ENCODE results near the gene TFDP3. TPM values are rescaled to one million over a fixed set of nuclear protein-coding genes. Genes with fewer than 3 reads are reported as not detected.

TFDP3 gene, protein sequence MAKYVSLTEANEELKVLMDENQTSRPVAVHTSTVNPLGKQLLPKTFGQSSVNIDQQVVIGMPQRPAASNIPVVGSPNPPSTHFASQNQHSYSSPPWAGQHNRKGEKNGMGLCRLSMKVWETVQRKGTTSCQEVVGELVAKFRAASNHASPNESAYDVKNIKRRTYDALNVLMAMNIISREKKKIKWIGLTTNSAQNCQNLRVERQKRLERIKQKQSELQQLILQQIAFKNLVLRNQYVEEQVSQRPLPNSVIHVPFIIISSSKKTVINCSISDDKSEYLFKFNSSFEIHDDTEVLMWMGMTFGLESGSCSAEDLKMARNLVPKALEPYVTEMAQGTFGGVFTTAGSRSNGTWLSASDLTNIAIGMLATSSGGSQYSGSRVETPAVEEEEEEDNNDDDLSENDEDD
- total RNA-seq (not detected), polyA plus RNA-seq (not detected)

DNA sequence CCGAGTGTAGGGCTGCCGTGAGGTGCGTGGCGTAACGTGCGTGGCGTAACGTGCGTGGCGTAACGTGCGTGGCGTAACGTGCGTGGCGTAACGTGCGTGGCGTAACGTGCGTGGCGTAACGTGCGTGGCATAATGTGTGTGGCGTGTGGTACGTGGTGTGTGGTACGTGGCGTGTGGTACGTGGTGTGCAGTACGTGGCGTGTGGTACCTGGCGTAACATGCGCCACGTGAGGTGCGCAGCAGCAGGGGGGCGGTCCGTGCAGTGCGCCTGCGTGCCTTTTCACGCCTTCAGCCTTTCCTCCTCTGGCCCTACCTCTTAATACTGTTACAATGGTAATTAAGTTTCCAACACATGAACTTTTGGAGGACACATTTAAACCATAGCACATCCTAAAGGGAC lies at the start of gene TFDP3:
Gene TFDP3 (minus strand): TSS at position 26 of the 400 bp plus-strand sequence. CDS start 95 bp downstream, outside the sequence.
- Histone ChIP-seq H3K4me1 (no peaks in the 10 kb centered on the region), H3K9me3 (no peaks in the 10 kb centered on the region), H3K27ac (no peak within 1 kb of the TSS), H3K4me3 (no peak within 1 kb of the TSS), H3K27me3 (no peaks in the 10 kb centered on the region), H3K36me3 (no peaks in the 10 kb centered on the region)
- no peak for DNase-seq
- 97% methylated on average over 40 of the region's 40 CpGs for WGBS, 2 donors
- no peak for TF ChIP-seq POLR2A (IDR thresholded peaks at IDR 0.05)
- no peak for TF ChIP-seq EP300 (IDR thresholded peaks at IDR 0.05)
- TF ChIP-seq, protein P1, sequence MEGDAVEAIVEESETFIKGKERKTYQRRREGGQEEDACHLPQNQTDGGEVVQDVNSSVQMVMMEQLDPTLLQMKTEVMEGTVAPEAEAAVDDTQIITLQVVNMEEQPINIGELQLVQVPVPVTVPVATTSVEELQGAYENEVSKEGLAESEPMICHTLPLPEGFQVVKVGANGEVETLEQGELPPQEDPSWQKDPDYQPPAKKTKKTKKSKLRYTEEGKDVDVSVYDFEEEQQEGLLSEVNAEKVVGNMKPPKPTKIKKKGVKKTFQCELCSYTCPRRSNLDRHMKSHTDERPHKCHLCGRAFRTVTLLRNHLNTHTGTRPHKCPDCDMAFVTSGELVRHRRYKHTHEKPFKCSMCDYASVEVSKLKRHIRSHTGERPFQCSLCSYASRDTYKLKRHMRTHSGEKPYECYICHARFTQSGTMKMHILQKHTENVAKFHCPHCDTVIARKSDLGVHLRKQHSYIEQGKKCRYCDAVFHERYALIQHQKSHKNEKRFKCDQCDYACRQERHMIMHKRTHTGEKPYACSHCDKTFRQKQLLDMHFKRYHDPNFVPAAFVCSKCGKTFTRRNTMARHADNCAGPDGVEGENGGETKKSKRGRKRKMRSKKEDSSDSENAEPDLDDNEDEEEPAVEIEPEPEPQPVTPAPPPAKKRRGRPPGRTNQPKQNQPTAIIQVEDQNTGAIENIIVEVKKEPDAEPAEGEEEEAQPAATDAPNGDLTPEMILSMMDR (IDR thresholded peaks at IDR 0.05) = no peak
- intact Hi-C loops (cut with DNase I) = no loop called here

DNA sequence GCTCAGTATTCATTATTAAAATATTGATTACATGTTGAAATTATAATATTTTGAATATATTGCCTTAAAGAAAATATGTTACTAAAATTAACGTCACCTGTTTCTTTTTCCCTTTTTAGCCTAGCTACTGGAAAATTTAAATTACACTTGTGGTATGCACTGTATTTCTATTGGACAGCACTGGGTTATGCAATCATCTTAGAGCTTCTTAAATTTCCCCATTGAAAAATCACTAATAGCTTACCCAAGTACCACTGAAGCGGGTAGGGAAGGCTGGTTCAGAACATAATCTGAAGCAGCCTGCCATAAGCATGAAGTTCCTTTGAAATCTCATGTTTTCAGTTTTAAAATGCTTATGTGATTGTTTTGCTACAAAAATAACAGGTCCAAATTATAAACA lies 49.5 kb upstream of the TFDP3 start:
- DNase-seq = no peak
- Histone ChIP-seq H3K27me3 (no peaks in the 10 kb centered on the region), H3K4me1 (peaks cover 0 to 7% (median 2%) of the 10 kb centered on the region in 4 donors), H3K4me3 (no peak overlapping the region), H3K27ac (peak overlapping the region in 1 of 4 donors; percentile 0), H3K9me3 (no peaks in the 10 kb centered on the region), H3K36me3 (no peaks in the 10 kb centered on the region)
- WGBS, 2 donors = 91 to 94% methylated on average over 2 of the region's 2 CpGs
- TF ChIP-seq, protein P1 (IDR thresholded peaks at IDR 0.05) = no peak
- TF ChIP-seq POLR2AphosphoS5 (IDR thresholded peaks at IDR 0.05) = no peak
- no peak for TF ChIP-seq POLR2A (IDR thresholded peaks at IDR 0.05)
- no peak for TF ChIP-seq EP300 (IDR thresholded peaks at IDR 0.05)
- intact Hi-C loops (cut with DNase I) = no loop called here

DNA sequence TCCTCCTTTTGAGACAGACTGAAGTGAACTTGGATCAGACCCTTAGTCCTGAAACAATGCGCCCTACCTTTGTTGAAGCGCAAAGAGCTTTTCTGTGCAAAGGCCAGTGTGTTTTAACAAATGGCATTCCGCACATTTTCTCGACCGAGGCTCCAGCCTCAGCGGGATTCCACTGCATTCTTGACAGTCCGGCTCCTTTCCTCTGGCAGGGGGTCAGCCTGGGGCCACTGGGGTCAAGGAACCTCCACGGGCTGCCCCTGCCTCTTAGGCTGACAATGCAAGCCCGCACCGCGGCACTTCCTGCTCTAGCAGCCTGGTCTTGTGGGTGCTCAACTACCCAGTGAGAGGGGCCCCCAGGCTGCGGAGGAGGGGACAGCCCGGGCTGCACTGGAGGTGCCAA lies 47.2 kb upstream of the TFDP3 start:
- Histone ChIP-seq H3K9me3 (no peaks in the 10 kb centered on the region), H3K27me3 (no peaks in the 10 kb centered on the region), H3K36me3 (no peaks in the 10 kb centered on the region), H3K4me1 (peaks cover 0 to 7% (median 2%) of the 10 kb centered on the region in 4 donors), H3K4me3 (peak overlapping the region in 2 of 4 donors; percentile 9 to 13), H3K27ac (peak overlapping the region in 2 of 4 donors; percentile 40 to 55)
- no peak for TF ChIP-seq EP300 (IDR thresholded peaks at IDR 0.05)
- TF ChIP-seq POLR2A (IDR thresholded peaks at IDR 0.05) = no peak
- no peak for DNase-seq
- intact Hi-C loops (cut with DNase I) = no loop called here
- 28 to 62% methylated on average over 13 of the region's 13 CpGs for WGBS, 2 donors

GRCh38 chrX:133258481-133258880 lies 40.3 kb upstream of the TFDP3 start:
- intact Hi-C loops (cut with DNase I) = no loop called here
- H3K27ac ChIP-seq = peak overlapping the region in 3 of 4 donors; percentile 23 to 62 (median 50)
- TF ChIP-seq POLR2AphosphoS5 (IDR thresholded peaks at IDR 0.05) (peak in 1 of 4 donors; percentile 35), POLR2A (IDR thresholded peaks at IDR 0.05) (no peak)

DNA sequence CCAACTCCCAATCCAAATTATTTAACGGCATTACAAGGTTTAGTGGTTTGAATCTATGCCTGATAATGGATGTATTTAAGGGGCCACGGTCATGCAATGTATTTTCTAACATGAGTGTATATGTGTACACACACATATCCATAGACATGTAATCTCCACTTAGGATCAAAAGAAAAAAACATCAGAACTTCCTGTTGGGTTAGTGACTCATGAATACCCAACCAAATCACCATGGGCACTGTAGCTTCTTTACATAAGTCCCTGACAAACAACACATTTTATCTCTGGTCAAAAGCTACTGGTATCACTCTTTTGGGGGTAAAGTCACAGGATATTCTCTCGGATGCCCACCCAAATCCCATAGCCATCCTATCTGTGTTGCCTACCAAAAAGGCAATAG lies 36.5 kb upstream of the TFDP3 start:
- no peaks in the 10 kb centered on the region for H3K27me3 ChIP-seq
- no peak for DNase-seq
- no peak overlapping the region for H3K4me3 ChIP-seq
- H3K4me1 ChIP-seq = peaks cover 0 to 24% (median 4%) of the 10 kb centered on the region in 4 donors
- intact Hi-C loops (cut with DNase I) = loop anchor here (5.0 kb wide), 2 partner anchors 53 to 243 kb away; no protein-coding TSS in a partner anchor
- H3K27ac ChIP-seq = no peak overlapping the region
- H3K36me3 ChIP-seq = no peaks in the 10 kb centered on the region
- no peaks in the 10 kb centered on the region for H3K9me3 ChIP-seq
- 79 to 84% methylated on average over 3 of the region's 3 CpGs for whole genome bisulfite sequencing, 2 donors
- TF ChIP-seq, protein P1 (IDR thresholded peaks at IDR 0.05) = no peak
- TF ChIP-seq POLR2AphosphoS5 (IDR thresholded peaks at IDR 0.05) (no peak), EP300 (IDR thresholded peaks at IDR 0.05) (no peak), POLR2A (IDR thresholded peaks at IDR 0.05) (no peak)

More at GRCh38 chrX:133258481-133258880, 40.3 kb upstream of the TFDP3 start:
- peaks cover 0 to 13% (median 0%) of the 10 kb centered on the region in 4 donors for H3K4me1 ChIP-seq
- no peaks in the 10 kb centered on the region for H3K36me3 ChIP-seq
- no peak overlapping the region for H3K4me3 ChIP-seq
- H3K27me3 ChIP-seq = no peaks in the 10 kb centered on the region
- no peaks in the 10 kb centered on the region for H3K9me3 ChIP-seq
- DNase-seq = no peak

Measured in sigmoid colon (tissue), 7 donors.